ENCODE data around the gene PIGP. TPM values are rescaled to one million over a fixed set of nuclear protein-coding genes. Genes with fewer than 3 reads are reported as not detected.
"Not testable (repeated sequence)": the region's sequence is repeated elsewhere in the genome, so short reads cannot be mapped to it uniquely, and the experiment has no call there.

PIGP gene
- total and polyA plus RNA-seq, 4 experiments from 2014 or later, result 17.2 to 31.5 (median 25.6) TPM

- H3K4me3 Mint-ChIP-seq, result no peak overlapping the region
- no peaks in the 10 kb centered on the region for H3K9me3 ChIP-seq (ENCODE audit: control insufficient read depth in 1 of 2, low read length in 2 of 2)
- peak overlapping the region in 1 of 7 donors; percentile 29 for H3K27ac Mint-ChIP-seq
- peaks cover 6 to 11% (median 8%) of the 10 kb centered on the region in 4 donors for H3K4me1 Mint-ChIP-seq
- H3K27ac ChIP-seq (ENCODE audit: low read depth, low read length), result no peak overlapping the region
- no peak for DNase-seq
- intact Hi-C loops (cut with micrococcal nuclease), result no loop called here
- no peak overlapping the region for H3K4me3 ChIP-seq (ENCODE audit: low read length in 2 of 2)
- no peaks in the 10 kb centered on the region for H3K9me3 Mint-ChIP-seq
- H3K36me3 Mint-ChIP-seq, result no peaks in the 10 kb centered on the region
- H3K27me3 ChIP-seq (ENCODE audit: insufficient read depth, low read length), result no peaks in the 10 kb centered on the region
- CTCF ChIA-PET (ENCODE audit: partially characterized antibody), result no interaction called here
- POLR2A ChIA-PET (ENCODE audit: partially characterized antibody), result no interaction called here
- H3K27me3 Mint-ChIP-seq, result peaks cover 3 to 5% of the 10 kb centered on the region in 2 donors
- H3K36me3 ChIP-seq (ENCODE audit: insufficient read depth, low read length), result no peaks in the 10 kb centered on the region
- peaks cover 6% of the 10 kb centered on the region for H3K4me1 ChIP-seq (ENCODE audit: insufficient read depth, low read length)
Measured at GRCh38 chr21:37044643-37045042, 28.2 kb downstream of the PIGP start.

GRCh38 chr21:37043818-37044217, 29.1 kb downstream of the PIGP start:
- H3K4me1 Mint-ChIP-seq, result peaks cover 6 to 11% (median 8%) of the 10 kb centered on the region in 4 donors
- Histone ChIP-seq H3K27ac (ENCODE audit: low read depth, low read length) (no peak overlapping the region), H3K4me1 (ENCODE audit: insufficient read depth, low read length) (peaks cover 6% of the 10 kb centered on the region), H3K36me3 (ENCODE audit: insufficient read depth, low read length) (no peaks in the 10 kb centered on the region), H3K4me3 (ENCODE audit: low read length in 2 of 2) (no peak overlapping the region), H3K27me3 (ENCODE audit: insufficient read depth, low read length) (no peaks in the 10 kb centered on the region), H3K9me3 (ENCODE audit: control insufficient read depth in 1 of 2, low read length in 2 of 2) (no peaks in the 10 kb centered on the region)
- DNase-seq, result no peak
- intact Hi-C loops (cut with micrococcal nuclease), result no loop called here
- ChIA-PET CTCF (ENCODE audit: partially characterized antibody) (no interaction called here), POLR2A (ENCODE audit: partially characterized antibody) (no interaction called here)
- peaks cover 2 to 5% of the 10 kb centered on the region in 2 donors for H3K27me3 Mint-ChIP-seq
- H3K4me3 Mint-ChIP-seq, result no peak overlapping the region
- H3K27ac Mint-ChIP-seq, result peak overlapping the region in 2 of 7 donors; percentile 12 to 75
- no peaks in the 10 kb centered on the region for H3K36me3 Mint-ChIP-seq
- H3K9me3 Mint-ChIP-seq, result no peaks in the 10 kb centered on the region

- Mint-ChIP-seq H3K36me3 (no peaks in the 10 kb centered on the region), H3K27me3 (peaks cover 2% of the 10 kb centered on the region in 2 donors), H3K4me1 (peaks cover 6 to 11% (median 8%) of the 10 kb centered on the region in 4 donors), H3K27ac (no peak overlapping the region), H3K4me3 (no peak overlapping the region), H3K9me3 (no peaks in the 10 kb centered on the region)
- Histone ChIP-seq H3K27ac (ENCODE audit: low read depth, low read length) (no peak overlapping the region), H3K27me3 (ENCODE audit: insufficient read depth, low read length) (no peaks in the 10 kb centered on the region), H3K9me3 (ENCODE audit: control insufficient read depth in 1 of 2, low read length in 2 of 2) (no peaks in the 10 kb centered on the region), H3K4me1 (ENCODE audit: insufficient read depth, low read length) (peaks cover 6% of the 10 kb centered on the region), H3K36me3 (ENCODE audit: insufficient read depth, low read length) (no peaks in the 10 kb centered on the region), H3K4me3 (ENCODE audit: low read length in 2 of 2) (no peak overlapping the region)
- intact Hi-C loops (cut with micrococcal nuclease), result no loop called here
- ChIA-PET CTCF (ENCODE audit: partially characterized antibody) (no interaction called here), POLR2A (ENCODE audit: partially characterized antibody) (no interaction called here)
- DNase-seq, result no peak
Measured at GRCh38 chr21:37041706-37042271, 31.1 kb downstream of the PIGP start.

GRCh38 chr21:37040212-37040611, 32.7 kb downstream of the PIGP start:
- Histone ChIP-seq H3K27me3 (ENCODE audit: insufficient read depth, low read length) (no peaks in the 10 kb centered on the region), H3K27ac (ENCODE audit: low read depth, low read length) (no peak overlapping the region), H3K4me3 (ENCODE audit: low read length in 2 of 2) (no peak overlapping the region), H3K9me3 (ENCODE audit: control insufficient read depth in 1 of 2, low read length in 2 of 2) (no peaks in the 10 kb centered on the region), H3K4me1 (ENCODE audit: insufficient read depth, low read length) (peaks cover 3% of the 10 kb centered on the region), H3K36me3 (ENCODE audit: insufficient read depth, low read length) (no peaks in the 10 kb centered on the region)
- Mint-ChIP-seq H3K4me3 (no peak overlapping the region), H3K27ac (peak overlapping the region in 1 of 7 donors; percentile 17), H3K9me3 (no peaks in the 10 kb centered on the region), H3K4me1 (peaks cover 4 to 7% (median 6%) of the 10 kb centered on the region in 4 donors), H3K27me3 (peaks cover 2 to 3% of the 10 kb centered on the region in 2 donors), H3K36me3 (no peaks in the 10 kb centered on the region)
- ChIA-PET CTCF (ENCODE audit: partially characterized antibody) (no interaction called here), POLR2A (ENCODE audit: partially characterized antibody) (no interaction called here)
- no peak for DNase-seq
- intact Hi-C loops (cut with micrococcal nuclease), result no loop called here

- CTCF ChIA-PET (ENCODE audit: partially characterized antibody), result no interaction called here
- Mint-ChIP-seq H3K27ac (no peak overlapping the region), H3K9me3 (no peaks in the 10 kb centered on the region)
Measured at GRCh38 chr21:37039411-37040075, 33.3 kb downstream of the PIGP start.

GRCh38 chr21:37036177-37036576, 36.7 kb downstream of the PIGP start:
- CTCF ChIA-PET (ENCODE audit: partially characterized antibody), result no interaction called here
- H3K27ac Mint-ChIP-seq, result no peak overlapping the region
- H3K27ac ChIP-seq (ENCODE audit: low read depth, low read length), result no peak overlapping the region
- POLR2A ChIA-PET (ENCODE audit: partially characterized antibody), result no interaction called here
- H3K36me3 Mint-ChIP-seq, result no peaks in the 10 kb centered on the region
- H3K27me3 ChIP-seq (ENCODE audit: insufficient read depth, low read length), result no peaks in the 10 kb centered on the region
- H3K9me3 Mint-ChIP-seq, result no peaks in the 10 kb centered on the region
- no peak for DNase-seq
- no peaks in the 10 kb centered on the region for H3K4me1 Mint-ChIP-seq
- intact Hi-C loops (cut with micrococcal nuclease), result no loop called here
- no peaks in the 10 kb centered on the region for H3K9me3 ChIP-seq (ENCODE audit: control insufficient read depth in 1 of 2, low read length in 2 of 2)
- no peak overlapping the region for H3K4me3 ChIP-seq (ENCODE audit: low read length in 2 of 2)
- H3K27me3 Mint-ChIP-seq, result peaks cover 4 to 13% of the 10 kb centered on the region in 2 donors
- no peak overlapping the region for H3K4me3 Mint-ChIP-seq
- H3K4me1 ChIP-seq (ENCODE audit: insufficient read depth, low read length), result no peaks in the 10 kb centered on the region
- no peaks in the 10 kb centered on the region for H3K36me3 ChIP-seq (ENCODE audit: insufficient read depth, low read length)

More at GRCh38 chr21:37039411-37040075, 33.3 kb downstream of the PIGP start:
- intact Hi-C loops (cut with micrococcal nuclease), result no loop called here
- H3K27ac ChIP-seq (ENCODE audit: low read depth, low read length), result no peak overlapping the region
- no peak for DNase-seq
- Mint-ChIP-seq H3K4me3 (no peak overlapping the region), H3K4me1 (no peaks in the 10 kb centered on the region), H3K36me3 (no peaks in the 10 kb centered on the region), H3K27me3 (peaks cover 2 to 3% of the 10 kb centered on the region in 2 donors)
- no peaks in the 10 kb centered on the region for H3K9me3 ChIP-seq (ENCODE audit: control insufficient read depth in 1 of 2, low read length in 2 of 2)
- POLR2A ChIA-PET (ENCODE audit: partially characterized antibody), result no interaction called here
- no peak overlapping the region for H3K4me3 ChIP-seq (ENCODE audit: low read length in 2 of 2)
- H3K27me3 ChIP-seq (ENCODE audit: insufficient read depth, low read length), result no peaks in the 10 kb centered on the region
- no peaks in the 10 kb centered on the region for H3K36me3 ChIP-seq (ENCODE audit: insufficient read depth, low read length)
- no peaks in the 10 kb centered on the region for H3K4me1 ChIP-seq (ENCODE audit: insufficient read depth, low read length)

- POLR2A ChIA-PET (ENCODE audit: partially characterized antibody); H3K36me3 ChIP-seq (ENCODE audit: insufficient read depth, low read length); DNase-seq; H3K4me3 Mint-ChIP-seq; H3K27ac Mint-ChIP-seq; H3K36me3 Mint-ChIP-seq; H3K9me3 Mint-ChIP-seq; H3K4me1 Mint-ChIP-seq; H3K4me1 ChIP-seq (ENCODE audit: insufficient read depth, low read length); H3K4me3 ChIP-seq (ENCODE audit: low read length in 2 of 2); H3K27me3 ChIP-seq (ENCODE audit: insufficient read depth, low read length); CTCF ChIA-PET (ENCODE audit: partially characterized antibody); H3K27ac ChIP-seq (ENCODE audit: low read depth, low read length); H3K9me3 ChIP-seq (ENCODE audit: control insufficient read depth in 1 of 2, low read length in 2 of 2); intact Hi-C loops (cut with micrococcal nuclease): not testable (repeated sequence)
- H3K27me3 Mint-ChIP-seq, result peaks cover 4 to 13% of the 10 kb centered on the region in 2 donors
Measured at GRCh38 chr21:37034394-37034793, 38.5 kb downstream of the PIGP start.
